WTC11 (cell line): ENCODE measurements around the gene FTL. TPM values are rescaled to one million over a fixed set of nuclear protein-coding genes. Genes with fewer than 3 reads are reported as not detected.

Source experiments
- ATAC-seq: fragments of 200-7000 bp; cut with Tn5 transposase; 2 replicates; pipeline ENCODE4 v1.10.0; 2021; ENCODE audit warnings: mild to moderate bottlenecking, moderate library complexity
- CTCF ChIA-PET: fragments of 300-600 bp; sonication (Branson Sonifier 250); formaldehyde crosslinking; loops from one replicate; lab custom pipeline; 2021; ENCODE audit warnings: antibody characterized with exemption; lab: Charles Lee
- POLR2A ChIA-PET: fragments of 350-600 bp; sonication (Branson Sonifier 250); formaldehyde crosslinking; loops from one replicate; lab custom pipeline; 2021; ENCODE audit warnings: antibody characterized with exemption; lab: Charles Lee
- DNase-seq: peaks from one replicate; pipeline ENCODE4 v3.0.0; 2021; ENCODE audit warnings: low spot score
- H3K27ac Mint-ChIP-seq: 2 replicates; pipeline ENCODE4 v1.8.0; 2021; ENCODE audit warnings: mixed read lengths
- H3K27me3 Mint-ChIP-seq: 2 replicates; pipeline ENCODE4 v1.8.0; 2021; ENCODE audit warnings: low read depth, mild to moderate bottlenecking, moderate library complexity, mixed read lengths
- H3K36me3 Mint-ChIP-seq: 2 replicates; pipeline ENCODE4 v1.8.0; 2021; ENCODE audit warnings: mixed read lengths
- H3K4me1 Mint-ChIP-seq: 2 replicates; pipeline ENCODE4 v1.8.0; 2022; ENCODE audit warnings: mixed read lengths
- H3K4me3 Mint-ChIP-seq: 2 replicates; pipeline ENCODE4 v1.8.0; 2021; ENCODE audit warnings: mild to moderate bottlenecking, moderate library complexity, mixed read lengths
- H3K9me3 Mint-ChIP-seq: 2 replicates; pipeline ENCODE4 v1.8.0; 2021; ENCODE audit warnings: mixed read lengths
- ATF3 ChIP-seq: sonication (generic); formaldehyde crosslinking; conservative IDR thresholded peaks from 2 replicates; pipeline ENCODE4 v1.8.1; 2022; ENCODE audit warnings: mild to moderate bottlenecking, missing genetic modification reagents
- CBFB ChIP-seq: sonication (generic); formaldehyde crosslinking; IDR thresholded peaks from 2 replicates; pipeline ENCODE4 v1.8.1; 2022; ENCODE audit warnings: mild to moderate bottlenecking, low read depth, missing genetic modification reagents
- ETV6 ChIP-seq: sonication (generic); formaldehyde crosslinking; IDR thresholded peaks from 2 replicates; pipeline ENCODE4 v1.8.1; 2022; ENCODE audit warnings: mild to moderate bottlenecking, missing genetic modification reagents
- FOXK1 ChIP-seq: sonication (generic); formaldehyde crosslinking; IDR thresholded peaks from 2 replicates; pipeline ENCODE4 v1.8.0; 2022; ENCODE audit warnings: mild to moderate bottlenecking, moderate library complexity, missing genetic modification reagents
- GTF2I ChIP-seq: fragments of 250-450 bp; sonication (Bioruptor Pico); conservative IDR thresholded peaks from 2 replicates; pipeline ENCODE4 v1.4.0; 2021; ENCODE audit warnings: mild to moderate bottlenecking
- HMGA2 ChIP-seq: fragments of 250-450 bp; sonication (Bioruptor Pico); IDR thresholded peaks from 2 replicates; pipeline ENCODE4 v1.4.0; 2021; ENCODE audit warnings: mild to moderate bottlenecking, moderate library complexity
- JAZF1 ChIP-seq: fragments of 250-450 bp; sonication (Bioruptor Pico); IDR thresholded peaks from 2 replicates; pipeline ENCODE4 v1.9.0; 2021; ENCODE audit warnings: moderate library complexity, mild to moderate bottlenecking, inconsistent platforms
- NFYB ChIP-seq: sonication (generic); formaldehyde crosslinking; conservative IDR thresholded peaks from 2 replicates; pipeline ENCODE4 v1.8.0; 2022; ENCODE audit warnings: low read depth, missing genetic modification reagents
- RELA ChIP-seq: sonication (generic); formaldehyde crosslinking; IDR thresholded peaks from 2 replicates; pipeline ENCODE4 v1.8.1; 2022; ENCODE audit warnings: missing genetic modification reagents, mild to moderate bottlenecking, borderline replicate concordance
- STAT6 ChIP-seq: sonication (generic); formaldehyde crosslinking; conservative IDR thresholded peaks from 2 replicates; pipeline ENCODE4 v1.8.1; 2023; ENCODE audit warnings: mild to moderate bottlenecking, low read depth, missing genetic modification reagents, moderate library complexity
- TCF7 ChIP-seq: sonication (generic); formaldehyde crosslinking; IDR thresholded peaks from 2 replicates; pipeline ENCODE4 v1.8.0; 2022; ENCODE audit warnings: mild to moderate bottlenecking, low read depth, missing genetic modification reagents, moderate library complexity
- ZMAT4 ChIP-seq: fragments of 250-450 bp; sonication (Bioruptor Pico); IDR thresholded peaks from 2 replicates; pipeline ENCODE4 v1.9.0; 2021; ENCODE audit warnings: mild to moderate bottlenecking
- ZNF121 ChIP-seq: sonication (generic); formaldehyde crosslinking; IDR thresholded peaks from 2 replicates; pipeline ENCODE4 v1.8.0; 2023; ENCODE audit warnings: missing genetic modification reagents
- ZNF138 ChIP-seq: sonication (generic); formaldehyde crosslinking; conservative IDR thresholded peaks from 2 replicates; pipeline ENCODE4 v1.8.1; 2022; ENCODE audit warnings: mild to moderate bottlenecking, moderate library complexity, missing genetic modification reagents
- ZNF219 ChIP-seq: sonication (generic); formaldehyde crosslinking; IDR thresholded peaks from 2 replicates; pipeline ENCODE4 v1.8.0; 2023; ENCODE audit warnings: missing genetic modification reagents, mild to moderate bottlenecking, borderline replicate concordance
- ZNF317 ChIP-seq: sonication (generic); formaldehyde crosslinking; IDR thresholded peaks from 2 replicates; pipeline ENCODE4 v1.8.1; 2023; ENCODE audit warnings: low read depth, mild to moderate bottlenecking, moderate library complexity, missing genetic modification reagents, borderline replicate concordance
- total RNA-seq: library from RNA; stranded (reverse); gene quantifications from 3 replicates; pipeline ENCODE4 v1.2.3, GENCODE V29; 2021
- TF ChIP-seq, protein P1 (sequence below): sonication (generic); formaldehyde crosslinking; IDR thresholded peaks from 2 replicates; pipeline ENCODE4 v1.8.0; 2023; ENCODE audit warnings: missing genetic modification reagents, mild to moderate bottlenecking, borderline replicate concordance
- TF ChIP-seq, protein P2 (sequence below): sonication (generic); formaldehyde crosslinking; IDR thresholded peaks from 2 replicates; pipeline ENCODE4 v1.8.1; 2023; ENCODE audit warnings: mild to moderate bottlenecking, missing genetic modification reagents
- TF ChIP-seq, protein P3 (sequence below): sonication (generic); formaldehyde crosslinking; IDR thresholded peaks from 2 replicates; pipeline ENCODE4 v1.8.1; 2023; ENCODE audit warnings: mild to moderate bottlenecking, missing genetic modification reagents, borderline replicate concordance
- TF ChIP-seq, protein P4 (sequence below): sonication (generic); formaldehyde crosslinking; IDR thresholded peaks from 2 replicates; pipeline ENCODE4 v1.8.1; 2022; ENCODE audit warnings: mild to moderate bottlenecking, moderate library complexity, missing genetic modification reagents
- TF ChIP-seq, protein P5 (sequence below): sonication (generic); formaldehyde crosslinking; IDR thresholded peaks from 2 replicates; pipeline ENCODE4 v1.8.0; 2022; ENCODE audit warnings: mild to moderate bottlenecking, missing genetic modification reagents

Gene FTL
- total RNA-seq, 1 experiment from 2014 or later = 1,061 TPM

GRCh38 chr19:48965806-48966540 lies 864 bp downstream of the FTL start:
- ChIA-PET POLR2A (interaction anchor here (1.3 to 1.5 kb wide), 3 partner anchors 12 to 128 kb away, joined by 3 to 5 read pairs (median 4); partner anchors contain the start of gene BAX), CTCF (interaction anchor here (1.0 to 2.6 kb wide), 4 partner anchors 27 to 170 kb away, joined by 5 to 13 read pairs (median 8); partner anchors contain the start of genes GYS1 and RUVBL2)
- peaks cover 4% of the 10 kb centered on the region for H3K9me3 Mint-ChIP-seq
- peaks cover 37% of the 10 kb centered on the region for H3K4me1 Mint-ChIP-seq
- no peaks in the 10 kb centered on the region for H3K27me3 Mint-ChIP-seq
- H3K36me3 Mint-ChIP-seq = peaks cover 48% of the 10 kb centered on the region
- H3K27ac Mint-ChIP-seq = peak overlapping the region; percentile 93
- peak overlapping the region; percentile 99 for H3K4me3 Mint-ChIP-seq
- ATAC-seq (peak; percentile 16), DNase-seq (peak; percentile 91)
- no peak for TF ChIP-seq HMGA2 (CRISPR knock-in tag)
- TF ChIP-seq TCF7 = 0 out of 2 replicates have a peak, but pooled peaks have one; percentile 33
- TF ChIP-seq ZNF219 (CRISPR knock-in tag) = no peak
- no peak for TF ChIP-seq RELA
- TF ChIP-seq ZNF317 (CRISPR knock-in tag) = no peak
- no peak for TF ChIP-seq ZNF121 (CRISPR knock-in tag)
- no peak; the same call in 1 of the 2 replicates for TF ChIP-seq NFYB
- TF ChIP-seq, protein P1, sequence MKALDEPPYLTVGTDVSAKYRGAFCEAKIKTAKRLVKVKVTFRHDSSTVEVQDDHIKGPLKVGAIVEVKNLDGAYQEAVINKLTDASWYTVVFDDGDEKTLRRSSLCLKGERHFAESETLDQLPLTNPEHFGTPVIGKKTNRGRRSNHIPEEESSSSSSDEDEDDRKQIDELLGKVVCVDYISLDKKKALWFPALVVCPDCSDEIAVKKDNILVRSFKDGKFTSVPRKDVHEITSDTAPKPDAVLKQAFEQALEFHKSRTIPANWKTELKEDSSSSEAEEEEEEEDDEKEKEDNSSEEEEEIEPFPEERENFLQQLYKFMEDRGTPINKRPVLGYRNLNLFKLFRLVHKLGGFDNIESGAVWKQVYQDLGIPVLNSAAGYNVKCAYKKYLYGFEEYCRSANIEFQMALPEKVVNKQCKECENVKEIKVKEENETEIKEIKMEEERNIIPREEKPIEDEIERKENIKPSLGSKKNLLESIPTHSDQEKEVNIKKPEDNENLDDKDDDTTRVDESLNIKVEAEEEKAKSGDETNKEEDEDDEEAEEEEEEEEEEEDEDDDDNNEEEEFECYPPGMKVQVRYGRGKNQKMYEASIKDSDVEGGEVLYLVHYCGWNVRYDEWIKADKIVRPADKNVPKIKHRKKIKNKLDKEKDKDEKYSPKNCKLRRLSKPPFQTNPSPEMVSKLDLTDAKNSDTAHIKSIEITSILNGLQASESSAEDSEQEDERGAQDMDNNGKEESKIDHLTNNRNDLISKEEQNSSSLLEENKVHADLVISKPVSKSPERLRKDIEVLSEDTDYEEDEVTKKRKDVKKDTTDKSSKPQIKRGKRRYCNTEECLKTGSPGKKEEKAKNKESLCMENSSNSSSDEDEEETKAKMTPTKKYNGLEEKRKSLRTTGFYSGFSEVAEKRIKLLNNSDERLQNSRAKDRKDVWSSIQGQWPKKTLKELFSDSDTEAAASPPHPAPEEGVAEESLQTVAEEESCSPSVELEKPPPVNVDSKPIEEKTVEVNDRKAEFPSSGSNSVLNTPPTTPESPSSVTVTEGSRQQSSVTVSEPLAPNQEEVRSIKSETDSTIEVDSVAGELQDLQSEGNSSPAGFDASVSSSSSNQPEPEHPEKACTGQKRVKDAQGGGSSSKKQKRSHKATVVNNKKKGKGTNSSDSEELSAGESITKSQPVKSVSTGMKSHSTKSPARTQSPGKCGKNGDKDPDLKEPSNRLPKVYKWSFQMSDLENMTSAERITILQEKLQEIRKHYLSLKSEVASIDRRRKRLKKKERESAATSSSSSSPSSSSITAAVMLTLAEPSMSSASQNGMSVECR = 0 out of 2 replicates have a peak, but pooled peaks have one; percentile 14
- TF ChIP-seq, protein P2, sequence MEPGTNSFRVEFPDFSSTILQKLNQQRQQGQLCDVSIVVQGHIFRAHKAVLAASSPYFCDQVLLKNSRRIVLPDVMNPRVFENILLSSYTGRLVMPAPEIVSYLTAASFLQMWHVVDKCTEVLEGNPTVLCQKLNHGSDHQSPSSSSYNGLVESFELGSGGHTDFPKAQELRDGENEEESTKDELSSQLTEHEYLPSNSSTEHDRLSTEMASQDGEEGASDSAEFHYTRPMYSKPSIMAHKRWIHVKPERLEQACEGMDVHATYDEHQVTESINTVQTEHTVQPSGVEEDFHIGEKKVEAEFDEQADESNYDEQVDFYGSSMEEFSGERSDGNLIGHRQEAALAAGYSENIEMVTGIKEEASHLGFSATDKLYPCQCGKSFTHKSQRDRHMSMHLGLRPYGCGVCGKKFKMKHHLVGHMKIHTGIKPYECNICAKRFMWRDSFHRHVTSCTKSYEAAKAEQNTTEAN = no peak
- no peak; the same call in 1 of the 2 replicates for TF ChIP-seq FOXK1 (CRISPR knock-in tag)
- TF ChIP-seq ZMAT4 (CRISPR knock-in tag) = peak; percentile 70; the same call in 1 of the 2 replicates
- no peak for TF ChIP-seq ZNF138 (CRISPR knock-in tag)
- TF ChIP-seq, protein P3, sequence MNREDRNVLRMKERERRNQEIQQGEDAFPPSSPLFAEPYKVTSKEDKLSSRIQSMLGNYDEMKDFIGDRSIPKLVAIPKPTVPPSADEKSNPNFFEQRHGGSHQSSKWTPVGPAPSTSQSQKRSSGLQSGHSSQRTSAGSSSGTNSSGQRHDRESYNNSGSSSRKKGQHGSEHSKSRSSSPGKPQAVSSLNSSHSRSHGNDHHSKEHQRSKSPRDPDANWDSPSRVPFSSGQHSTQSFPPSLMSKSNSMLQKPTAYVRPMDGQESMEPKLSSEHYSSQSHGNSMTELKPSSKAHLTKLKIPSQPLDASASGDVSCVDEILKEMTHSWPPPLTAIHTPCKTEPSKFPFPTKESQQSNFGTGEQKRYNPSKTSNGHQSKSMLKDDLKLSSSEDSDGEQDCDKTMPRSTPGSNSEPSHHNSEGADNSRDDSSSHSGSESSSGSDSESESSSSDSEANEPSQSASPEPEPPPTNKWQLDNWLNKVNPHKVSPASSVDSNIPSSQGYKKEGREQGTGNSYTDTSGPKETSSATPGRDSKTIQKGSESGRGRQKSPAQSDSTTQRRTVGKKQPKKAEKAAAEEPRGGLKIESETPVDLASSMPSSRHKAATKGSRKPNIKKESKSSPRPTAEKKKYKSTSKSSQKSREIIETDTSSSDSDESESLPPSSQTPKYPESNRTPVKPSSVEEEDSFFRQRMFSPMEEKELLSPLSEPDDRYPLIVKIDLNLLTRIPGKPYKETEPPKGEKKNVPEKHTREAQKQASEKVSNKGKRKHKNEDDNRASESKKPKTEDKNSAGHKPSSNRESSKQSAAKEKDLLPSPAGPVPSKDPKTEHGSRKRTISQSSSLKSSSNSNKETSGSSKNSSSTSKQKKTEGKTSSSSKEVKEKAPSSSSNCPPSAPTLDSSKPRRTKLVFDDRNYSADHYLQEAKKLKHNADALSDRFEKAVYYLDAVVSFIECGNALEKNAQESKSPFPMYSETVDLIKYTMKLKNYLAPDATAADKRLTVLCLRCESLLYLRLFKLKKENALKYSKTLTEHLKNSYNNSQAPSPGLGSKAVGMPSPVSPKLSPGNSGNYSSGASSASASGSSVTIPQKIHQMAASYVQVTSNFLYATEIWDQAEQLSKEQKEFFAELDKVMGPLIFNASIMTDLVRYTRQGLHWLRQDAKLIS (CRISPR knock-in tag) = no peak
- TF ChIP-seq GTF2I (CRISPR knock-in tag) = no peak
- TF ChIP-seq, protein P4, sequence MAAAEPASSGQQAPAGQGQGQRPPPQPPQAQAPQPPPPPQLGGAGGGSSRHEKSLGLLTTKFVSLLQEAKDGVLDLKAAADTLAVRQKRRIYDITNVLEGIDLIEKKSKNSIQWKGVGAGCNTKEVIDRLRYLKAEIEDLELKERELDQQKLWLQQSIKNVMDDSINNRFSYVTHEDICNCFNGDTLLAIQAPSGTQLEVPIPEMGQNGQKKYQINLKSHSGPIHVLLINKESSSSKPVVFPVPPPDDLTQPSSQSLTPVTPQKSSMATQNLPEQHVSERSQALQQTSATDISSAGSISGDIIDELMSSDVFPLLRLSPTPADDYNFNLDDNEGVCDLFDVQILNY = no peak
- no peak for TF ChIP-seq ETV6 (CRISPR knock-in tag)
- TF ChIP-seq JAZF1 = no peak
- no peak for TF ChIP-seq ATF3
- no peak for TF ChIP-seq STAT6
- TF ChIP-seq CBFB = no peak
- TF ChIP-seq, protein P5, sequence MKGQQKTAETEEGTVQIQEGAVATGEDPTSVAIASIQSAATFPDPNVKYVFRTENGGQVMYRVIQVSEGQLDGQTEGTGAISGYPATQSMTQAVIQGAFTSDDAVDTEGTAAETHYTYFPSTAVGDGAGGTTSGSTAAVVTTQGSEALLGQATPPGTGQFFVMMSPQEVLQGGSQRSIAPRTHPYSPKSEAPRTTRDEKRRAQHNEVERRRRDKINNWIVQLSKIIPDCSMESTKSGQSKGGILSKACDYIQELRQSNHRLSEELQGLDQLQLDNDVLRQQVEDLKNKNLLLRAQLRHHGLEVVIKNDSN (CRISPR knock-in tag) = peak; percentile 17; the same call in 1 of the 2 replicates
